GM12878 (cell line): Measurements from ENCODE around the gene PHACTR1. TPM values are rescaled to one million over a fixed set of nuclear protein-coding genes. Genes with fewer than 3 reads are reported as not detected.

Experiments
- ATF2 ChIP-seq: IDR thresholded peaks from 2 replicates; pipeline ENCODE4 v1.6.1; 2012; ENCODE audit warnings: low read length, inconsistent platforms
- ATF3 ChIP-seq: IDR thresholded peaks from 2 replicates; pipeline ENCODE4 v1.6.1; 2011; ENCODE audit warnings: low read depth, mild to moderate bottlenecking, low read length, moderate library complexity, borderline replicate concordance; ENCODE audit errors: extremely low read depth
- ATF7 ChIP-seq: fragments of 450-650 bp; IDR thresholded peaks from 2 replicates; pipeline ENCODE4 v1.6.1; 2016; ENCODE audit warnings: low read depth, mild to moderate bottlenecking
- BCLAF1 ChIP-seq: fragments of 450-650 bp; IDR thresholded peaks from 2 replicates; pipeline ENCODE4 v1.6.1; 2017; ENCODE audit warnings: antibody characterized with exemption, mild to moderate bottlenecking, moderate library complexity
- CHD2 ChIP-seq: IDR thresholded peaks from 2 replicates; pipeline ENCODE4 v1.6.1; 2011; ENCODE audit warnings: low read depth, low read length, improper control_type of control experiment, borderline replicate concordance
- EED ChIP-seq: sonication (generic); IDR thresholded peaks from 2 replicates; pipeline ENCODE4 v1.6.1; 2016; ENCODE audit warnings: antibody characterized with exemption, low read depth
- EZH2 ChIP-seq: IDR thresholded peaks from 2 replicates; pipeline ENCODE4 v1.6.1; 2012; ENCODE audit warnings: low read depth, mild to moderate bottlenecking, control low read depth, inconsistent platforms, low read length, borderline replicate concordance; ENCODE audit not compliant: control insufficient read depth
- FOXK2 ChIP-seq: fragments of 450-650 bp; IDR thresholded peaks from 2 replicates; pipeline ENCODE4 v1.6.1; 2017; ENCODE audit warnings: mild to moderate bottlenecking, moderate library complexity
- IKZF1 ChIP-seq: fragments of 450-650 bp; conservative IDR thresholded peaks from 2 replicates; pipeline ENCODE4 v1.6.1; 2017; ENCODE audit warnings: antibody characterized with exemption, mild to moderate bottlenecking
- IKZF2 ChIP-seq, 2 experiments: fragments of 450-650 bp; IDR thresholded peaks; 2 replicates each; pipeline ENCODE4 v1.6.1; 2017; ENCODE audit warnings: mild to moderate bottlenecking in 2 of 2, moderate library complexity in 2 of 2
- KLF5 ChIP-seq: fragments of 450-650 bp; IDR thresholded peaks from 2 replicates; pipeline ENCODE4 v1.6.1; 2014; ENCODE audit warnings: mild to moderate bottlenecking; ENCODE audit not compliant: partially characterized antibody
- MEF2B ChIP-seq: fragments of 450-650 bp; IDR thresholded peaks from 2 replicates; pipeline ENCODE4 v1.6.1; 2018; ENCODE audit warnings: mild to moderate bottlenecking, moderate library complexity; ENCODE audit not compliant: partially characterized antibody, poor library complexity, severe bottlenecking
- NFIC ChIP-seq: IDR thresholded peaks from 2 replicates; pipeline ENCODE4 v1.6.1; 2012; ENCODE audit warnings: low read depth, mild to moderate bottlenecking, inconsistent platforms, low read length, moderate library complexity
- NFYA ChIP-seq: IDR thresholded peaks from 2 replicates; pipeline ENCODE4 v1.6.1; 2011; ENCODE audit warnings: low read depth, mild to moderate bottlenecking, low read length, improper control_type of control experiment, borderline replicate concordance
- PBX3 ChIP-seq: IDR thresholded peaks from 2 replicates; pipeline ENCODE4 v1.6.1; 2011; ENCODE audit warnings: mild to moderate bottlenecking, low read depth, low read length, moderate library complexity; ENCODE audit not compliant: insufficient replicate concordance
- RELA ChIP-seq: fragments of 450-650 bp; IDR thresholded peaks from 2 replicates; pipeline ENCODE4 v1.8.0; 2014; ENCODE audit warnings: borderline replicate concordance; ENCODE audit not compliant: partially characterized antibody
- SRF ChIP-seq, 2 experiments: IDR thresholded peaks; 2 replicates each; pipeline ENCODE4 v1.6.1; 2011; ENCODE audit warnings: low read depth in 2 of 2, low read length in 2 of 2, mild to moderate bottlenecking in 1 of 2, moderate library complexity in 1 of 2
- SUZ12 ChIP-seq: fragments of 200-600 bp; sonication (generic); IDR thresholded peaks from one replicate; pipeline ENCODE4 v1.6.1; 2018; ENCODE audit warnings: antibody characterized with exemption, mild to moderate bottlenecking; ENCODE audit not compliant: unreplicated experiment
- TCF7 ChIP-seq: IDR thresholded peaks from 2 replicates; pipeline ENCODE4 v1.6.1; 2014; ENCODE audit warnings: antibody characterized with exemption, borderline replicate concordance
- ZNF384 ChIP-seq: IDR thresholded peaks from 2 replicates; pipeline ENCODE4 v1.6.1; 2012; ENCODE audit warnings: low read depth, mild to moderate bottlenecking, low read length, improper control_type of control experiment, borderline replicate concordance
- polyA plus RNA-seq, 11 experiments: library from polyadenylated mRNA; depleted of rRNA in 4 of 11; unstranded in 6 of 11; stranded (reverse) in 5 of 11; fragments of >200 nt; fragmentation: Nextera tagmentation in 4 of 11; fragmentation: Illumina TruSeq in 1 of 11; extraction: Ambion mirVana in 4 of 11; extraction: Trizol in 1 of 11; gene quantifications; 1 replicate in 1 of 11; 2 replicates in 10 of 11; pipeline versions ENCODE4 v1.2.1 to v1.2.3, GENCODE V29; 2011 to 2016; ENCODE audit warnings: inconsistent platforms in 2 of 11, missing spikeins in 2 of 11, low read depth in 1 of 11
- total RNA-seq, 4 experiments: library from RNA; depleted of rRNA in 3 of 4; stranded (reverse); fragments of >200 nt in 3 of 4; fragmentation: Illumina TruSeq in 1 of 4; extraction: Trizol in 1 of 4; gene quantifications; 2 replicates each; pipeline versions ENCODE4 v1.2.1 to v1.2.3, GENCODE V29; 2013 to 2021
- TF ChIP-seq, protein P1 (sequence below): fragments of 150-350 bp; IDR thresholded peaks from 2 replicates; pipeline ENCODE4 v1.6.1; 2014; ENCODE audit warnings: mild to moderate bottlenecking, low read depth, low read length
- TF ChIP-seq, protein P2 (sequence below): IDR thresholded peaks from 2 replicates; pipeline ENCODE4 v1.6.1; 2011; ENCODE audit warnings: low read depth, low read length, improper control_type of control experiment, borderline replicate concordance

PHACTR1 gene
- total and polyA plus RNA-seq, 10 of the 15 experiments (the other 5 are each of a cell fraction or from before 2014, with no cell fraction given) = 34.2 to 94.6 (median 62.3) TPM

GRCh38 chr6:13259393-13259792 is 542.8 kb downstream of the PHACTR1 start (continued):
- TF ChIP-seq PBX3 = peak; percentile 79
- peak; percentile 99 for TF ChIP-seq TCF7
- TF ChIP-seq ATF3 = no peak
- TF ChIP-seq FOXK2 = peak; percentile 48; the same call in 1 of the 2 replicates
- peak; percentile 92 to 95 for TF ChIP-seq IKZF2 (IDR thresholded peaks at IDR 0.05)
- TF ChIP-seq NFYA = no peak
- peak; percentile 43; the same call in 1 of the 2 replicates for TF ChIP-seq CHD2
- TF ChIP-seq ATF2 = peak; percentile 99
- TF ChIP-seq SRF (IDR thresholded peaks at IDR 0.05; ENCODE audit: low read depth in 2 of 2, low read length in 2 of 2) = no peak
- no peak for TF ChIP-seq SUZ12
- TF ChIP-seq EED = peak; percentile 85; the same call in 1 of the 2 replicates
- TF ChIP-seq, protein P1, sequence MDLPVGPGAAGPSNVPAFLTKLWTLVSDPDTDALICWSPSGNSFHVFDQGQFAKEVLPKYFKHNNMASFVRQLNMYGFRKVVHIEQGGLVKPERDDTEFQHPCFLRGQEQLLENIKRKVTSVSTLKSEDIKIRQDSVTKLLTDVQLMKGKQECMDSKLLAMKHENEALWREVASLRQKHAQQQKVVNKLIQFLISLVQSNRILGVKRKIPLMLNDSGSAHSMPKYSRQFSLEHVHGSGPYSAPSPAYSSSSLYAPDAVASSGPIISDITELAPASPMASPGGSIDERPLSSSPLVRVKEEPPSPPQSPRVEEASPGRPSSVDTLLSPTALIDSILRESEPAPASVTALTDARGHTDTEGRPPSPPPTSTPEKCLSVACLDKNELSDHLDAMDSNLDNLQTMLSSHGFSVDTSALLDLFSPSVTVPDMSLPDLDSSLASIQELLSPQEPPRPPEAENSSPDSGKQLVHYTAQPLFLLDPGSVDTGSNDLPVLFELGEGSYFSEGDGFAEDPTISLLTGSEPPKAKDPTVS = no peak
- TF ChIP-seq IKZF1 = peak; percentile 92
- no peak for TF ChIP-seq BCLAF1
- peak; percentile 94 for TF ChIP-seq ATF7
- peak; percentile 97 for TF ChIP-seq RELA
- no peak for TF ChIP-seq EZH2
- peak; percentile 72 for TF ChIP-seq KLF5
- TF ChIP-seq ZNF384 = peak; percentile 91
- peak; percentile 100 for TF ChIP-seq MEF2B
- TF ChIP-seq NFIC = peak; percentile 100
- TF ChIP-seq, protein P2, sequence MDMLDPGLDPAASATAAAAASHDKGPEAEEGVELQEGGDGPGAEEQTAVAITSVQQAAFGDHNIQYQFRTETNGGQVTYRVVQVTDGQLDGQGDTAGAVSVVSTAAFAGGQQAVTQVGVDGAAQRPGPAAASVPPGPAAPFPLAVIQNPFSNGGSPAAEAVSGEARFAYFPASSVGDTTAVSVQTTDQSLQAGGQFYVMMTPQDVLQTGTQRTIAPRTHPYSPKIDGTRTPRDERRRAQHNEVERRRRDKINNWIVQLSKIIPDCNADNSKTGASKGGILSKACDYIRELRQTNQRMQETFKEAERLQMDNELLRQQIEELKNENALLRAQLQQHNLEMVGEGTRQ = peak; percentile 10; the same call in 1 of the 2 replicates
